Activated T-helper 2 cell treated with anti-CD3 and anti-CD28 coated beads, Interferon-gamma antibody, Interleukin-2, Interleukin-4, amounts not matched to agents 10 μg/mL and 5 μg/mL and 100 μg/mL, durations not matched to agents 14 hours and 24 hours and 36 hours (primary cell): ENCODE measurements around the gene FBXO34. TPM values are rescaled to one million over a fixed set of nuclear protein-coding genes. Genes with fewer than 3 reads are reported as not detected.

Source experiments
- DNase-seq: peaks from one replicate; pipeline ENCODE4 v3.0.0; 2021; ENCODE audit warnings: low spot score
- H3K27ac Mint-ChIP-seq: one replicate; pipeline ENCODE4 v1.8.0; 2021; ENCODE audit warnings: mixed read lengths
- H3K27me3 Mint-ChIP-seq: one replicate; pipeline ENCODE4 v1.8.0; 2021; ENCODE audit warnings: low read depth, mixed read lengths
- H3K36me3 Mint-ChIP-seq: one replicate; pipeline ENCODE4 v1.8.0; 2021; ENCODE audit warnings: low read depth, mixed read lengths
- H3K4me1 Mint-ChIP-seq: one replicate; pipeline ENCODE4 v1.8.0; 2021; ENCODE audit warnings: low read depth, mixed read lengths
- H3K4me3 Mint-ChIP-seq: one replicate; pipeline ENCODE4 v1.8.0; 2021; ENCODE audit warnings: low read depth, mild to moderate bottlenecking, moderate library complexity, mixed read lengths
- H3K9me3 Mint-ChIP-seq: one replicate; pipeline ENCODE4 v1.8.0; 2021; ENCODE audit warnings: mixed read lengths
- intact Hi-C: fragments of 100-400 bp; cut with micrococcal nuclease; formaldehyde crosslinking; loops from one replicate; pipeline ENCODE4 v1.15.1; 2023
- total RNA-seq: library from RNA; stranded (reverse); gene quantifications from 2 replicates; pipeline ENCODE4 v1.2.3, GENCODE V29; 2022

Gene FBXO34
- total RNA-seq, 1 donor from 2014 or later = 19.7 TPM

GRCh38 chr14:55383541-55384140, 112.4 kb downstream of the FBXO34 start:
- DNase-seq = no peak
- intact Hi-C loops = no loop called here
- Mint-ChIP-seq H3K4me3 (no peak overlapping the region), H3K9me3 (no peaks in the 10 kb centered on the region), H3K27ac (no peak overlapping the region), H3K4me1 (peaks cover 40% of the 10 kb centered on the region), H3K27me3 (no peaks in the 10 kb centered on the region), H3K36me3 (peaks cover 46% of the 10 kb centered on the region)

- peaks cover 55% of the 10 kb centered on the region for H3K36me3 Mint-ChIP-seq
- H3K4me1 Mint-ChIP-seq = peaks cover 44% of the 10 kb centered on the region
- peak overlapping the region; percentile 7 for H3K27ac Mint-ChIP-seq
- no peaks in the 10 kb centered on the region for H3K9me3 Mint-ChIP-seq
- H3K4me3 Mint-ChIP-seq = no peak overlapping the region
- intact Hi-C loops = no loop called here
- no peaks in the 10 kb centered on the region for H3K27me3 Mint-ChIP-seq
- DNase-seq = no peak
Measured at GRCh38 chr14:55384536-55384935, 113.3 kb downstream of the FBXO34 start.

- DNase-seq = no peak
- H3K27me3 Mint-ChIP-seq = no peaks in the 10 kb centered on the region
- H3K27ac Mint-ChIP-seq = peak overlapping the region; percentile 88
- H3K36me3 Mint-ChIP-seq = peaks cover 47% of the 10 kb centered on the region
- peaks cover 44% of the 10 kb centered on the region for H3K4me1 Mint-ChIP-seq
- H3K4me3 Mint-ChIP-seq = peak overlapping the region; percentile 11
- H3K9me3 Mint-ChIP-seq = no peaks in the 10 kb centered on the region
- intact Hi-C loops = loop anchor here (1.0 to 2.0 kb wide), 3 partner anchors 12 to 195 kb away; partner anchors contain the start of gene KTN1
Measured at GRCh38 chr14:55386037-55386808, 115.0 kb downstream of the FBXO34 start.

- H3K36me3 Mint-ChIP-seq = peaks cover 39% of the 10 kb centered on the region
- H3K27ac Mint-ChIP-seq = peak overlapping the region; percentile 86
- no peaks in the 10 kb centered on the region for H3K27me3 Mint-ChIP-seq
- no peak for DNase-seq
- intact Hi-C loops = loop anchor here (2.0 kb wide), 1 partner anchor 194 kb away; the partner anchor contains the start of gene KTN1
- peaks cover 38% of the 10 kb centered on the region for H3K4me1 Mint-ChIP-seq
- H3K4me3 Mint-ChIP-seq = peak overlapping the region; percentile 43
- H3K9me3 Mint-ChIP-seq = no peaks in the 10 kb centered on the region
Measured at GRCh38 chr14:55387121-55387520, 115.9 kb downstream of the FBXO34 start.

GRCh38 chr14:55388160-55388559, 116.9 kb downstream of the FBXO34 start:
- Mint-ChIP-seq H3K9me3 (no peaks in the 10 kb centered on the region), H3K27ac (peak overlapping the region; percentile 31)

GRCh38 chr14:55389330-55389729, 118.1 kb downstream of the FBXO34 start:
- H3K36me3 Mint-ChIP-seq = peaks cover 32% of the 10 kb centered on the region
- H3K27me3 Mint-ChIP-seq = no peaks in the 10 kb centered on the region

More at GRCh38 chr14:55388160-55388559, 116.9 kb downstream of the FBXO34 start:
- peaks cover 33% of the 10 kb centered on the region for H3K4me1 Mint-ChIP-seq
- no peak for DNase-seq
- intact Hi-C loops = no loop called here
- peaks cover 39% of the 10 kb centered on the region for H3K36me3 Mint-ChIP-seq
- H3K4me3 Mint-ChIP-seq = no peak overlapping the region
- no peaks in the 10 kb centered on the region for H3K27me3 Mint-ChIP-seq

GRCh38 chr14:55398679-55399078, 127.5 kb downstream of the FBXO34 start:
- intact Hi-C loops = no loop called here
- Mint-ChIP-seq H3K27me3 (no peaks in the 10 kb centered on the region), H3K4me1 (peaks cover 9% of the 10 kb centered on the region), H3K9me3 (no peaks in the 10 kb centered on the region), H3K27ac (no peak overlapping the region), H3K36me3 (peaks cover 5% of the 10 kb centered on the region), H3K4me3 (no peak overlapping the region)
- DNase-seq = no peak

More at GRCh38 chr14:55389330-55389729, 118.1 kb downstream of the FBXO34 start:
- no peak for DNase-seq
- H3K4me1 Mint-ChIP-seq = peaks cover 31% of the 10 kb centered on the region
- no peak overlapping the region for H3K4me3 Mint-ChIP-seq
- peak overlapping the region; percentile 12 for H3K27ac Mint-ChIP-seq
- H3K9me3 Mint-ChIP-seq = no peaks in the 10 kb centered on the region
- intact Hi-C loops = no loop called here

GRCh38 chr14:55399183-55399582, 128.0 kb downstream of the FBXO34 start:
- DNase-seq = no peak
- H3K4me3 Mint-ChIP-seq = no peak overlapping the region
- no peaks in the 10 kb centered on the region for H3K9me3 Mint-ChIP-seq
- H3K4me1 Mint-ChIP-seq = peaks cover 13% of the 10 kb centered on the region
- peaks cover 5% of the 10 kb centered on the region for H3K36me3 Mint-ChIP-seq
- no peaks in the 10 kb centered on the region for H3K27me3 Mint-ChIP-seq
- intact Hi-C loops = no loop called here
- H3K27ac Mint-ChIP-seq = no peak overlapping the region

GRCh38 chr14:55399852-55400251, 128.6 kb downstream of the FBXO34 start:
- Mint-ChIP-seq H3K36me3 (peaks cover 5% of the 10 kb centered on the region), H3K27me3 (no peaks in the 10 kb centered on the region), H3K27ac (no peak overlapping the region), H3K4me1 (peaks cover 14% of the 10 kb centered on the region), H3K9me3 (no peaks in the 10 kb centered on the region), H3K4me3 (no peak overlapping the region)
- no peak for DNase-seq
- intact Hi-C loops = no loop called here

GRCh38 chr14:55401751-55402150, 130.5 kb downstream of the FBXO34 start:
- H3K4me1 Mint-ChIP-seq = peaks cover 14% of the 10 kb centered on the region
- H3K36me3 Mint-ChIP-seq = peaks cover 3% of the 10 kb centered on the region
- no peak overlapping the region for H3K4me3 Mint-ChIP-seq
- DNase-seq = no peak
- no peaks in the 10 kb centered on the region for H3K9me3 Mint-ChIP-seq
- no peaks in the 10 kb centered on the region for H3K27me3 Mint-ChIP-seq
- intact Hi-C loops = no loop called here
- H3K27ac Mint-ChIP-seq = no peak overlapping the region

Other genes with a start within 250 kb of the FBXO34 start
- 50.3 and 51.3 TPM in 2 replicates for gene WDHD1, start 244.3 kb upstream of the FBXO34 start, total RNA-seq
- gene SOCS4, start 244.2 kb upstream of the FBXO34 start, total RNA-seq = 35.1 and 37.4 TPM in 2 replicates
- 145 and 148 TPM in 2 replicates for gene MAPK1IP1L, start 219.8 kb upstream of the FBXO34 start, total RNA-seq
- 14.8 and 18.7 TPM in 2 replicates for gene LGALS3, start 142.2 kb upstream of the FBXO34 start, total RNA-seq
- gene DLGAP5, start 79.8 kb upstream of the FBXO34 start, total RNA-seq = 41.9 and 46.0 TPM in 2 replicates
- gene ATG14, start 140.4 kb downstream of the FBXO34 start, total RNA-seq = 4.3 and 4.6 TPM in 2 replicates
- gene TBPL2, start 169.2 kb downstream of the FBXO34 start, total RNA-seq = not detected in 2 replicates